ENCODE results near the gene COL2A1. TPM values are rescaled to one million over a fixed set of nuclear protein-coding genes. Genes with fewer than 3 reads are reported as not detected.
"Not testable (repeated sequence)": the region's sequence is repeated elsewhere in the genome, so short reads cannot be mapped to it uniquely, and the experiment has no call there.

Gene COL2A1
- total RNA-seq, 1 donor from 2014 or later = not detected

- no peaks in the 10 kb centered on the region for H3K9me3 ChIP-seq
- peaks cover 7% of the 10 kb centered on the region for H3K36me3 ChIP-seq
- peak; percentile 96 for TF ChIP-seq CTCF (IDR thresholded peaks at IDR 0.05)
- H3K27me3 ChIP-seq = no peaks in the 10 kb centered on the region
- H3K4me1 ChIP-seq = peaks cover 9% of the 10 kb centered on the region
- ATAC-seq (peak; percentile 99), DNase-seq (peak; percentile 95)
- H3K27ac ChIP-seq = peak within 1 kb of the TSS; percentile 28
- intact Hi-C loops (cut with DNase I) = no loop called here
- H3K4me3 ChIP-seq = peak within 1 kb of the TSS; percentile 89
Measured at GRCh38 chr12:47963340-47964040, 40.8 kb downstream of the COL2A1 start, which contains the start of gene TMEM106C. TMEM106C (plus strand) TSS chr12:47963596; CDS start chr12:47964237, 641 bp downstream.

- Histone ChIP-seq H3K27me3 (no peaks in the 10 kb centered on the region), H3K27ac (no peak overlapping the region), H3K4me3 (no peak overlapping the region), H3K9me3 (no peaks in the 10 kb centered on the region), H3K4me1 (peaks cover 9% of the 10 kb centered on the region), H3K36me3 (peaks cover 3% of the 10 kb centered on the region)
- TF ChIP-seq CTCF (IDR thresholded peaks at IDR 0.05) = no peak
- ATAC-seq (no peak), DNase-seq (no peak)
- intact Hi-C loops (cut with DNase I) = no loop called here
Measured at GRCh38 chr12:47962198-47962597, 42.1 kb downstream of the COL2A1 start.

- H3K36me3 ChIP-seq; H3K4me3 ChIP-seq; H3K27me3 ChIP-seq; H3K27ac ChIP-seq; H3K9me3 ChIP-seq; ATAC-seq; DNase-seq; intact Hi-C loops (cut with DNase I); H3K4me1 ChIP-seq: not testable (repeated sequence)
Measured at GRCh38 chr12:47957671-47958070, 46.6 kb downstream of the COL2A1 start.

GRCh38 chr12:47955059-47955458 is 49.2 kb downstream of the COL2A1 start:
- Histone ChIP-seq H3K36me3 (no peaks in the 10 kb centered on the region), H3K4me1 (no peaks in the 10 kb centered on the region), H3K4me3 (no peak overlapping the region), H3K9me3 (no peaks in the 10 kb centered on the region), H3K27me3 (no peaks in the 10 kb centered on the region), H3K27ac (no peak overlapping the region)
- ATAC-seq = peak; percentile 28
- no peak for DNase-seq
- no peak for TF ChIP-seq CTCF (IDR thresholded peaks at IDR 0.05)
- intact Hi-C loops (cut with DNase I) = no loop called here

- DNase-seq = no peak
Measured at GRCh38 chr12:47954467-47955045, 49.7 kb downstream of the COL2A1 start.

More at GRCh38 chr12:47954467-47955045, 49.7 kb downstream of the COL2A1 start:
- H3K9me3 ChIP-seq = no peaks in the 10 kb centered on the region
- no peaks in the 10 kb centered on the region for H3K4me1 ChIP-seq
- no peaks in the 10 kb centered on the region for H3K36me3 ChIP-seq
- intact Hi-C loops (cut with DNase I) = no loop called here
- H3K4me3 ChIP-seq = no peak overlapping the region
- H3K27ac ChIP-seq = no peak overlapping the region
- no peak for TF ChIP-seq CTCF (IDR thresholded peaks at IDR 0.05)
- H3K27me3 ChIP-seq = no peaks in the 10 kb centered on the region
- ATAC-seq = no peak
